HG03097 (cell line): Measurements from ENCODE around the gene BMP7.
"Not testable (repeated sequence)": the region's sequence is repeated elsewhere in the genome, so short reads cannot be mapped to it uniquely, and the experiment has no call there.

Experiments used
- ATAC-seq: cut with Tn5 transposase; IDR thresholded peaks from one replicate; pipeline ENCODE4 v1.9.1; 2021; ENCODE audit not compliant: unreplicated experiment, low FRiP score

The BMP7 gene

DNA sequence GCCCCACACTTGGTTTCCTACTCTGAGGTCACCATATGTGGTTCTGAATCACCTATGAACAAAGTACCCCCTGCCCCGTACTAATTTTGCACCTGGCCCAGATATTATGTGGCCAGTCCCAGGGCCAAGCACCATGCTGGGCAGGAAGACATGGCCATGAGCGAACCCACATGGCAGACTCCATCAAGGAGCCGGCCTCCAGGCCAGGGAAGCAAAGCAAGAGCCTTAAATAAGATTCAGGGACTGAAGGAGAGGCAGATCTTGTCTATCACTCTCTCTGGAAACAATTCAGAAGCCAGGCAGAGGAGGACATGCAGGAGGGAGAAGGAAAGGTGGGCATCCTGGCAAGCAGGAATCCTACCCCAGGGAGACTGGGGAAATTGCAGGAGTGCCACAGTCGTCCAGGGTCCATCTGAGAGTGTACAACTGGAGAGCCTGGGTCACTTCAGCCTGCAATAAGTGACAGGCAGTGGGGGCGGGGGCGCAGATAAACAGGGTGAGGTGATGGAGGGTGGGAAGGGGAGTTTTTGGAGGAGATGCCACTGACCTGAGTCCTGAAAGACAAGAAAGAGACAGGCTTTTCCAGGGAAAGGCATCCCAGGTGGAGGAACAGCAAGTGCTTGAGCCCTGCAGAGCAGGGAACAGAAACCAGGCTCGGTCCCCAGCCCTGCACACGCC lies 2.1 kb upstream of the BMP7 start:
- no peak for ATAC-seq

DNA sequence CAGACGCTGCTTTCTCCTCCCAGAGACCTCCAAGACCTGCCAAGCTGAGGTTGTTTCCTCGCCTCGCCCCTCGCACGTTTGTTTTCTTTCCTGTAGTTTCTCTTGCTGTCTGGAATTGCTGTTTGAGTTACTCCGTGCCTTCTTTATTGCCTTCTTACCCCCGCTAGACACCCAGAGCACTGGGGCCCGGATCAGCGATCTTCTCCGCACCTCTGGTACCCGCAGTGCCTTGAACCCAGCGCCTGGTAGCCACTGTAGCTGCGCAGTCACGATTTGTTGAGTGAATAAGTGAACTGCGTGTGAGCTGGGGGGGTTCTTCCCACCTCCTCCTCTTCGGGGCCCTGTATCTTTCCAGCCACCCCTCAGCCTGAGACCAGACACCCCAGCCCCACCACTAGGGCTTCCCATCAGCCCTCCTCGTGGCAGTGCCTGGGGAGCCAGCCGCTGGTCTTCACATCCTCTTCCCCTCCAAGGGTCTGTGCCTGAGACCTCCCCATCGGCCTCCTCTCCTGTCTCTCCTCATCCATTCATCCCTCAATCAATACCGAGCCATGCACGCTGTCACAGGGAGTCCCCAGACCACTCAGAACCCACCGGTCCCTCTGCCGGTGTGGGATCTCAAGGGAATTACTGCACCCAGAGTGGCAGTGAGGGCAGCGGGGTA lies 849 bp upstream of the BMP7 start:
- ATAC-seq, result no peak

DNA sequence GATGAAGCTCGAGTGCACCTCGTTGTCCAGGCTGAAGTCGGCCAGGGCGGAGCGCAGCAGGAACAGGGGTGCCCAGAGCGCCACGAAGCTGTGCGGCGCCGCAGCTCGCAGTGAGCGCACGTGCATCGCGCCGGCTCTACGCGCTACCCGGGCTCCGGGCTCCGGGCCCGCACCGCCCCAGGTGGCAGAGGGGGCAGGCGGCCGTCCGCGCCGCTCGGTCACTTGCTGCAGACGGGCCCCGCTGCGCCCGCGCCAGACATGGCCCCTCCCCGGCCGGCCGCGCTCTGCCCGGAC lies 497 bp downstream of the BMP7 start:
- no peak for ATAC-seq

DNA sequence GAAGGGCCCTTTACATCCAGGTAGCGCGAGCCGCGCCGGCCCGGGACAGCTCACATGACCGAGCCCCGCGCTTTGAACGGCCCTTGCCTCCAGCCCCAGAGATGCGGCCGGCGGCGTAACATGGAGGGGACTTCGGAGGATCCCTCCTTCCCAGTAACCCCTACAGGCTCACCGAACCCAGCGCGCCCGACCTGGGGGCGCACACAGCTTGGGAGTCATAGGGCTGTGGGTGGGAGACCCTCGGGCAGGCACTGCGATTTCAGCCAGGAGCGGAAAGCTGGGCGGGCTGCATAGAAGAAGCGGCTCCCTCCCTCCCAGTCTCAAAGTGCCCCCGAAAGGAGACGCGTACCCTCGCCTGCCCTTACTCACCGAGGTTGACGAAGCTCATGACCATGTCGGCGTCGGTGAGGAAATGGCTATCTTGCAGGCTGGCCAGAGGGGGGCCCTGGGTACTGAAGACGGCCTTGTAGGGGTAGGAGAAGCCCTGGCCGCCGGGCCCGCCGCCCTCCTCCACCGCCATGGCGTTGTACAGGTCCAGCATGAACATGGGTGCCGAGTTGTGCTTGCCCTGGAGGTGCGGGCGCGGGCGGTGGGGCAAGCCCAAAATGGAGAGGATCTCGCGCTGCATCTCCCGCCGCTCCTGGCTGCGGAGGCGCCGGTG lies 975 bp downstream of the BMP7 start:
- no peak for ATAC-seq

DNA sequence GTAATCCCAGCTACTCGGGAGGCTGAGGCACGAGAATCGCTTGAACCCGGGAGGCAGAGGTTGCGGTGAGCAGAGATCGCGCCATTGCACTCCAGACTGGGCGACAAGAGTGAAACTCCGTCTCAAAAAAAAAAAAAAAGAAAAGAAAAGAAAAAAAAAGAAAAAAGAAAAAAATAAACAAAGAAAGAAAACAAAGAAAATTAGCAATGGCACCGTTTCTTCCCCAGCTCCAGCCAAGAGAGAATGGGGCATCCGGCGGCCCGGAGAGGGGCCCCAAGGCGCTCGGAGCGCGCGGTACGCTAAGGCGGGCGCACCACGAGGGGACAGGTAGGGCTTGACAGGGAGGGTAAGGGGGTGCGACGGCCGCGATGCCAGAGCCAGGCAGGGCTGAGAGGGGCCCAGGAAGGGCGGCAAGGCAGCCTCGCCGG lies 1.5 kb downstream of the BMP7 start:
- not testable (repeated sequence) for ATAC-seq

DNA sequence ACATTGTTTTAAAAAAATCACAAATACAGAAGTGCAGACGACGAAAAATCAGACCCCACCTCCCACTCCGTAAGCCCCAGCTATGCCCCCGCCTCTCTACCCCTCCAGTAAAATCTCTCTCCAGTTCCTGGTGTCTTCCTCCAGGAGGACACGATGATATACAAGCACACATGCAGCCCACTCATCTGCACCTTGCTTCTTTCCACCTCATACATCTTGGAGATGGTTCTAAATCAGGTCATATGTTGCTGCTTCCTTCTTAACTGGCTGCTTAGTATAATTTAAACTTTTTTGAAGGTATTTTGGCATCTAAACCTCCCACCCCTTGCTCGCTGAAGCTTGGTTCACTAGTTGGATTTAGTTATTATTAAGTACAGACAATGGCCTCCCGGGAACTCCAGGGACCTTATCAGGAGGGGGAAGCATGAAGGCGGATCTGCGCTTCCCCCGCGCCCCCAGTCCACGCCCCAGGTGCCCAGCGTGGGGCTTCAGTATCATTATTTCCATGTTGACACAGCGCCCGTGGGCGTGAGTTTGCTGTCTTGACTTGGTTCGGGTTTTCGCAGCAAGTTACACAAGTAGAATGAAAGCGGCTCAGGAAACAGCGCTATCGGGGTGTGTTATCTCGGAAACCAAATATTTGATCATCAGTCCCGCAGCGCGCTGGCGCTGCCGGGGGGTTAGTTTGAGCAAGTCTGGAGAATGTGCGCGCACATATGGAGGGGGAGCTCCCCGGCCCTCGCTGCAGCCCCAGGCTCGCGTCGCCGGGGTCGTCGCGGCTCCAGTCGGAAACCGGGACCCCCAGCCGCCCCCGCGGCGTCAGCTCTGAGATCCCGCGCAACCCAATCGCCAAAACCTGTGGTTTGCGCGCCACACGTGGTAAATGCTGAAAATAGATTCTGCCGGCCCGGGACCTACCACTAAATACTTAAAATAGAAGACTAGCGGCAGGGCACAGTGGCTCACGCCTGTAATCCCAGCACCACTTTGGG lies 2.3 kb downstream of the BMP7 start:
- no peak for ATAC-seq

DNA sequence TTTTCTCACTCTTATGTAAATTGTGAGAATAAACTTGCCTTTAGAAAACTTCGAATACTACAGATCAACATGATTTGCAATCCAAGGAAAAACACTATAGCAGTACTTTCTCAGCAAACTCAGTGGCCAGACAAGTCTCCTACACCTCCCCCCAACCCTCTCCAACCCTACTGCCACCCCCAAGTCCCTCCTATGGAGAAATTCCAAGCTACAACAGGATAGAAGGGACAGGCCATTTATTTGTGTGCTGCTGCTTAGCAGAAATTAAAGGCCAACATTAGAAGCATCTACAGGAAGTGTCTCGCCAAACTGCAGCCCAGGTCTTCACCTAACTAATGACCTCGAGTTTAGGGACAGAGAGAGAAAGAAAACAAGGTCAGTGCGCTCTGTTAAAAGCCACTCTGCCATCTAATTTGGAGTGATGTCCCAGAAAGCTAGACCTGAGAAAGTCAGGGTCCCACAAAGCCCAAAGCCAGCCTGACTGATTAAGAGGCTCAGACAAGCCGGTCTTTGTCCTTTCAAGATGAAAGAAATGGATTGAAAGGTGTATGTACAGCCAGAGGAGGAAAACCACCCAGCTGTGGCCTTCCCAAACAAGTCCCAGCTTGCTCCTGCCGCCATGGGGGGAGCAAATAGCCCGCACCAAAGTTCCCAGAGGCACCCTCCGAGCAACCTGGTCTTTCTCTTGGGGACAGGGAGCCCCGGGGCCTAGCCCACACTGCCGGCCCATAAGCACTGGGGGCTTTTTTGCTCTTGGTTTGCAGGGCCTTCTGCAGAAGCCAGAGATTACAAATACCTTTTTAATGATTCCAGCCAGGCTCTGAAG lies 3.4 kb downstream of the BMP7 start:
- no peak for ATAC-seq

DNA sequence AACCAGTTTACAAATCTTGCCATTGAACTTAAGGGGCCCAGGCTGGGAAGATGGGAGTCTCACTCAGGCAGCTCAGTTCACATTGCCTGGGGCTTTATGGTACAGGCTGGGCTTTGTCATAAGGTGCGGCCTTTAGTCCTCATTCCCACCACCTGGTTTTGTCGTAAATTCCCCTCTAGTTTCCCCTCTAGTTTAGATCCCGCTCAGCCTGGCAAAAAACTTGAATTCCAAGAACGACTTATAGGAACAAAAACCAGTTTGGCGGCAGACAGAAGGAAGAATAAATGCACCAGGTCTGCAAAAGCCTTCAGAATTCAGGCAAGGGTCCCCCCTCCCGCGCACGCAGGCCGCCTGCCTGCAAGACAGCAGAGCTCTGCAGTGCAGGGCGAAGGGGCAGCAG lies 4.1 kb downstream of the BMP7 start:
- no peak for ATAC-seq

DNA sequence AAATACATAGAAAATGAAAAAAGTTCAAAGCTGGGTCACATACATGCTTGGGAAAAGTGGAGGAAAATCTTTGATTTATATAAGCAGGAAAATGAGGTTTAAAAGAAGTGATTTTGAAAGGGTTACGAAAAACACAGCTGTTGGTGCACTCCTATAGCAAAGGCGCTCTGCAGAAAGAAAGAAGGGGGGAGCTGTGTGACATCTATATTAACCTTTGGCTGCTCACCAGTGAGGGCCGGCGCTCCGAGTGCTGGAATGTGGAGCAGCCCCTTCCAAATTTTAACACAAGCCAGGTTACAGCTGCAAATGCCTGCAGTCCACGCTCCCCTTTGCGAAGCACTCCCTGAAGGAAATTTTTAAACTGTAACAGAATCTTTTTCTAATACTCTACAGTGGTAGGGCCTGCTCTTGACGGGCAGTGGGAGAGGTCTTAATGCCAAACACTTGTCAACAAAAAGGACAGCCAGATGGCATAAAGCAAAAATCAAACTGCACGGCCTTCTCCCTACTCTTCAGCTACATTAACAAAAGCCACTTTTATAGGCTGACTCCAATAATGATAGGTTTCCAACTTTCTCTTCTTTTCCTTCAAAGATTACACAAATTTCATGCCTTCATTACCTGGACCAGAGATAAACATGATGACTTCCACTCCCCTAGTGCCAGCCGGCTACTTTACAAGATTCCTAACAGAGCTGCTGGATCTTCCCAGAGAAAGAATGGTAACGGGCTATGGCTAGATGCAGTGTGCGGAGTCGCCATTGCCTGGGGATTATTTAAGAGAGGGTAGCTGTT lies 4.8 kb downstream of the BMP7 start:
- ATAC-seq, result no peak

DNA sequence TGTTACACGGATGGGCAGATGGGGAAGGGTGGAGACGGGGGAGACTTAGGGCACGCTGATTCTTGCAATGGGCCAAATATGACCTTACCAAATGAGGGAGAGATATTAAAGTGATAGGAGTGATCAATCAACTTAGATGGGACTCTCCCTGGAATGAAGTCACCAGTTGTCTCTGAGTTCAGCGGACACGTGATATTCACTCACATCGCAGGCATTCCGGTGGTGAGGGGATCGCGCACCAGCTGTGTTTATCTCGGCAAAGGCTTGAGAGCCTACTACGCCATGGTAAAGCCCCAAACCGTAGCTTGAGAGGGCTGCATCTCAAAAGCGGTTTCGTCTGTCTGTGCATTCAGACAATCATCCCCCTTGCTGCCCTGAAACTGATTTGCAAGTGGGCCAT lies 5.5 kb downstream of the BMP7 start:
- ATAC-seq, result no peak

DNA sequence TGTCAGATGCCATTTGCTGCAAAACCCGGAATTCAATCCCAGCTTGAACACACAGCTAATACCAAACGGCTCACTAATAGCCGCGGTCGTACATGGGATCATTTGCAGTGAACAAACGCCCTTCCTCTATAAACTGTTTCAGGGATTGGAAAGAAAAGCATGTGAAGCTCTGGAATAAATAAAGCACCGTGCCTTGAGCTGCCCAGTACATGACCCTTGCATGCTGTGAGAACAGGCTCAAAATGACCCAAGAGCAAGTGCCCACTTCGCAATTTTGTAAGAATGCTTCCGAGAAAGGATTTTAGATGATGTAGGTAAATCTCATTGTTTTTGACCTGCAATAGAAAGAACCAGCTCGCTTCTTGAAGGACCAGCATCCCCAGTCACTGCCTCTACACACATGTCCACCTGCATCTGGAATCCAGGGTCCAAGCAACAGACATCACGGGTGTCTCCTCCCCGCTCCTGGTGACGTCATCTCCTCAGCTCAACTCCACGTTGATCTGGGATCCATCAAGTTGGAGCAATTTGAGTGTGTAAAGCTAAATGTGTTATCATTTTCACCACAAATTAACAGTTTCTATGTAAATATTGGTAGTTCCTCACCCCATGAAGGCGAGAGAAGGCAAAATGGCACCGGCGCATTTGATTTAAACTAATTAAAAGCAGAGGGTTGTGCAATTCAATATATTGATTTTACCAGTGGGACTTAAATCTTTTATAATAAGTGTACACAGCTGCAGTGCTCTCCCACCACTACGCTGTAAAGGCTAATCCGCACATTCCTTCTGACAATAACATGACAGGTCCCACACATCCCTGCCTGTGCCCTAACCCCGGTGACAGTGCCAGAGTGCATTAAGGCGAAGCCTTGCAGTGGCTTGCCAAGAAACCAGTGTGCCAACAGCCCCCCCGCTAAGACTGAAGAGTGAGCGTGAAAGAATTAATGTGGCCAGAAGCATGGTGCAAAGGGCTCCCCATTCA lies 6.2 kb downstream of the BMP7 start:
- no peak for ATAC-seq

DNA sequence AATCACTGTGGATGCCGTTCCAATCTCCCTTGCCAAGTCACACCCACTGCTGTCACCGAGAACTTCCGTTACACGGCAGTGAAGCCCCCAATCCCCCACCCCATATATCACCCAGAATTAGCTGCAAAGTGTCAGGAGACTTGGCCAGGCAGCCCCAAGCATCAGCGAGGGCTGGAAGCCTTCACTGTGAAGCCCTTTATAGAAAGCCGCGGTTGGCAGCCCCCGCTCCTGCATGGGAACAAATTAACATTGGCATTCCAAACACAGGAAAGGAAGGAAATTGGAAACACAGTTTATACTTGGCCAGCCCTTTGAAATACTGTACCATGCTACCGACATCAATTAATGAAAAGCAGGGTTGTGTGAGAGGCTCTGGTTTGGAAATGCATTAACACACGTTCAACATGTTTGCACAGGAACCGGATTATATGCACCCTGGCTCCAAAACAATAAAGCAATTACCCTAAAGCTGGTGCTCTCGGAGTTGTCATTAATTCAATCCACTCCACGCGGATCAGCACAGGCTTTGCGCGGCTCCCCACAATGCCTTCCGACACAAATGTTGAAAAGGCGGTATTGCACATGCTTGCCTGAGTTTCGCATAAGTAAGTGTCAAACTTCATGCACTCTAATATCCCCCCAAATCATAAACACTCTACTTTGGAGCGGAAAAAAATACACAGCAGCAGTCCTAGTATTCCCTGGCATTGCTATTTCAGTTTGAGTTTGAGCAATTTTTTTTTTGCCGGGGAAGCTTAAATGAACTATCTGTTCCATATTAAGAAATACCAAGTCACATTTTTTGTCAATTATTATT lies 7.1 kb downstream of the BMP7 start:
- ATAC-seq, result no peak

DNA sequence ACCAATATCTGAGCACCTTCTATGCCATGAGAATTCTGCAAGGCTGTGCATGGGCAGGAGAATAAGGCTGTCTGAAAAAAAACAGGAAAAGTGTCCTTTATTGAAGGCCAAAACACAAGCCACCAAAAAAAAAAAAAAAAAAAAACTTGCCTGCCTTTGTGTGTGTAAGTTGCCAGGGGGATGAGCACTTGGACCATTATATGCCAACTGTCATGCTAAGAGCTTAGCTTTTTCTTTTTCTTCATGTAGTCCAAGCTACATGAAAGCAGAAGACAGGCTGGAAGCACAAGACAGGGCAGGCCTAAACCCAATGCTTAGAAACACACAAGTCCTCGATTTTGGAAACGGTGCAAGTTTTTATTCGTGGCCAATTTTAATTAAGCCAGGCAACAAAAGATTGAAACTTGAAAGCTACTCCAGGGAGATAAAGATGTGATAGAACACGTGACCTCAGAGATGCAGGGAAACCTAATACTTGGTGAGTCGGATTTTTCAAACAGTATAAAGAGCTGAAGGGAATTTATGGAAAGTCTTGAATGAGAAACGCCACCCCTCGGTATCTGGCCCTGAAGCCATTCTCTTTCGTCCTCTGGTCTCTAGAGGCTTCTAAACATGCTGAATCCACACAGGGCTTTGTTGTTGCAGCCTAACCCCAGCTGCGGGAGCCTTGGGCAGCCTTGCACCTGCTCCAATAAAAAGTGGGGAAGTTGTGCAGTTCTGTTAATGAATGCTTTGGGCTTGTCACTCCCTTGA lies 8.6 kb downstream of the BMP7 start:
- no peak for ATAC-seq

DNA sequence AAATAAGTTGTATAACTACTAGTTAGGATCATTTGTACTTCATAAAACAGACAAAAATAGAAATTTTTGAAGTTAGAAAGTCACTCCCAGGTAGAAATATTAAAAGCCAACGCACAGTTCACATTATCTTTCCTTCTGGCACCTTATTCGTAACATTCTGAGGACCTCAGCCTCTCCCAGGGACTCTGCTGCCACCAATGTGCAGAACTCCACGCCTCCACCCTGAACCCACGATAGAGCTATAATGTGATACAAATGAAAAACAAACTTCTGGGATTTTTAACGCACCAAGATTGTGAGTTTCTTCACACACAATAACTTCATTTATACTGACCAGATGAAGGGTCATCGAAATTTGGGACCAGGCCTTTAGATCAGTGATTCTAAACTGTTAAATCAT lies 9.5 kb downstream of the BMP7 start:
- no peak for ATAC-seq

DNA sequence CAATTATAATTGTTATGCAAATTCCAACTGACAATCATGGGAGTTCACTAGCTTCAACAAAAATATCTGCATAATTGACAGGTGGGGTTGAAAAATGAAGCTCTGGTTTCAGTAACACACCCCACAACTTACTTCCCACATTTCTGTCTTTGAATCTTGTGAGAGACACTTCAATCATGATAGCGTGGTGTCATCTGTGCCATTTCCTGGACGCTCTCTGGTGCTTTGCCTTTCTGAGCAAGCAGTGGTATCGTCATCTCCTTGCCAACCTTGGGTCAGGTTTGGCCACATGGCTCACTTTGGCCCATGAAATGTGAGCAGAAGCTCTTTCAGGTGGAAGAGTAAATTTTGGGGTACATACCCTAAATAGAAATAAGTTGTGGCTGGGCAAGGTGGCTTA lies 10.2 kb downstream of the BMP7 start:
- no peak for ATAC-seq

DNA sequence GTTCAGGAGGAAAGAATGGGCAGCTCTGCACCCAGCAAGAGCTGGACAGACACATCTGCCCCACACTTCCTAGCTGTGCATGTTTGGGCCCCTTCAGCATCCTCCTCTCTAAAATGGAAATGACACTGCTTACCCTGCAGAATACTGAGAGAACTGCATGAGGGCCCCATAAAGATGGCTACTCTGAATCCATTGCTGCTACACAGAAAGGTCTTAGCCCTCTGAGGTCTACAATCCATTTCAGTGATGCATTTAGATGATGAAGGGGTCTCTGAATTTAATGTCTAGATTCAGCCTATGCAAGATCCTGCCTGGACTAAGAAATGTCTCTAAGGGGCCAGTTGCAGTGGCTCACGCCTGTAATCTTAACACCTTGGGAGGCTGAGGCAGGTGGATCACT lies 11.3 kb downstream of the BMP7 start:
- ATAC-seq, result no peak
